Duodenal mucosa (tissue), 2 donors: ENCODE results near the gene IGHMBP2.

ENCODE experiments used
- H3K27ac ChIP-seq: one replicate; pipeline ENCODE4 v1.7.0; 2013; ENCODE audit warnings: low read depth, low read length
- H3K27me3 ChIP-seq, 2 donors: one replicate each; pipeline ENCODE4 v1.7.0; 2013; ENCODE audit warnings: low read length in 2 of 2, control low read depth in 1 of 2; ENCODE audit not compliant: insufficient read depth in 2 of 2, control insufficient read depth in 1 of 2
- H3K36me3 ChIP-seq, 2 donors: one replicate each; pipeline ENCODE4 v1.7.0; 2013; ENCODE audit warnings: low read length in 2 of 2, control low read depth in 1 of 2; ENCODE audit not compliant: insufficient read depth in 2 of 2, control insufficient read depth in 1 of 2
- H3K4me1 ChIP-seq, 2 donors: one replicate each; pipeline ENCODE4 v1.7.0; 2013; ENCODE audit warnings: low read length in 2 of 2, control low read depth in 1 of 2; ENCODE audit not compliant: insufficient read depth in 2 of 2, control insufficient read depth in 1 of 2
- H3K4me3 ChIP-seq, 2 donors: one replicate each; pipeline ENCODE4 v1.7.0; 2013; ENCODE audit warnings: low read length in 2 of 2, low read depth in 1 of 2
- H3K9ac ChIP-seq, 2 donors: one replicate each; pipeline ENCODE4 v1.7.0; 2013; ENCODE audit warnings: low read length in 2 of 2, low read depth in 1 of 2
- H3K9me3 ChIP-seq, 2 donors: one replicate each; pipeline ENCODE4 v1.7.0; 2013; ENCODE audit warnings: low read length in 2 of 2, control low read depth in 1 of 2; ENCODE audit not compliant: control insufficient read depth in 1 of 2

IGHMBP2 gene

GRCh38 chr11:68961245-68961644, 57.6 kb downstream of the IGHMBP2 start:
- H3K27me3 ChIP-seq, result no peaks in the 10 kb centered on the region
- no peak overlapping the region for H3K27ac ChIP-seq
- no peaks in the 10 kb centered on the region for H3K36me3 ChIP-seq
- H3K4me3 ChIP-seq, result no peak overlapping the region
- H3K9ac ChIP-seq, result no peak overlapping the region
- no peaks in the 10 kb centered on the region for H3K4me1 ChIP-seq
- H3K9me3 ChIP-seq, result no peaks in the 10 kb centered on the region

GRCh38 chr11:68962527-68963250, 59.0 kb downstream of the IGHMBP2 start:
- no peaks in the 10 kb centered on the region for H3K36me3 ChIP-seq
- no peaks in the 10 kb centered on the region for H3K27me3 ChIP-seq
- H3K27ac ChIP-seq, result no peak overlapping the region
- H3K9me3 ChIP-seq, result no peaks in the 10 kb centered on the region
- H3K9ac ChIP-seq, result no peak overlapping the region
- H3K4me3 ChIP-seq, result no peak overlapping the region
- H3K4me1 ChIP-seq, result no peaks in the 10 kb centered on the region

DNA sequence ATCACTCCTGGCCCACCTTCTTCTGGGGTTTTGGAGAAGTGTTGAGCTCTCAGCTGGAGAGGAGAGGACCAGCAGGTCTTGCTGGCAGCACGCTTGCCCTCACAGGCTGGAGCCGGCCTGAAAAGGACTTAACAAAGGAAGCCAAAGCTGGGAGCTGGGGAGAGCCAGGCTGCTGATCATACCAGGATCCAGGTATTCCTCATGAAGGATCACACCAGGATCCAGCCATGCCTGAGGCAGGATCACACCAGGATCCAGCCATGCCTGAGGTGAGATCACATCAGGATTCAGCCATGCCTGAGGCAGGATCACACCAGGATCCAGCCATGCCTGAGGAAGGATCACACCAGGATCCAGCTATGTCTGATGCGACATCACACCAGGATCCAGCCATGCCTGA, 60.1 kb downstream of the IGHMBP2 start:
- Histone ChIP-seq H3K27ac (no peak overlapping the region), H3K36me3 (no peaks in the 10 kb centered on the region), H3K4me1 (no peaks in the 10 kb centered on the region), H3K9me3 (no peaks in the 10 kb centered on the region), H3K9ac (no peak overlapping the region), H3K4me3 (no peak overlapping the region), H3K27me3 (peaks cover 0 to 4% of the 10 kb centered on the region in 2 donors)

DNA sequence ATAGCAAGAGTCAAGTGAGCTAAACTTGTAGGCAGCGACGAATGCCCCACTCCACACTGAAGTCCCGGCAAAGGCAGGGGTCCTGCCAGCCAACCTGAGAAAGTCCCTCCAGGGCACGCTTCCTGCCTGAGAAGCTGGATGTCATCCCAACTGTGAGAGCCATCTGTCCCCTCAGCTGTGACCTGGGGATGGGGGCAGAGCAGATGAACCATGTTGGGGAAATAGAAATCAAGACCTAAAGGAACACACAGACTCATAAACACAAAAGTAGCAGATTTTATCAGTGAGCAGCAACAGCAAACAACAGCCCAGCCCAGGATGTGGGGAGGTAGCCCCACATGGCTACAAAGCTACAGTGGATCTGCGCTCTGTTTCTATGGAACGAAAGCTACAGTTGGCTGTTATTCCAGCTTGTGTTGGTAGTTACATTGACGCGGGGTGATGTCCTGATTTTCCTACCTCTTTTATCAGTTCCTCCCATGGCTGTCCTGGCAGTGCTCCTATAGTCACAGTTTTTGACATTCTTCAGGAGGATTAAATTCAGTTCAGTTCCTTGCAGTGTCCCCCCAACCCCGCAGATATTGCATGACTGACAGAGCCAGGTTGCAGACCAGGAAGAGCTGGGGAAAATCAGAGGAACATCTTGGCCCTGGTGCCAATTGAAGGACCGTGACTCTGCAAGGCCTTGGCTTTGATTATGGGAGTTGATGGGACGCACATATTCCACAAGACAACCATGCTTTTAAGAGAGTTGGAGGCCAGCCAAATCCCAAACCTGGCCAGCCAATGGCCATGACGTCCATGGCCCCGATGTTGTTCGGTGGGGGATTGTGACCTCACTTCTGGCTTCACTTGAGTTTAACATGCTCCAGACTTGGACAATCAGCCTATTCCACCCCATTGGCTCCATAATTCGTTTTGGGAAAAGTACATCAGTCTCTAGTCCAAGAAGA, 62.5 kb downstream of the IGHMBP2 start:
- Histone ChIP-seq H3K4me3 (no peak overlapping the region), H3K27ac (no peak overlapping the region), H3K9ac (no peak overlapping the region), H3K36me3 (no peaks in the 10 kb centered on the region), H3K9me3 (no peaks in the 10 kb centered on the region), H3K4me1 (no peaks in the 10 kb centered on the region), H3K27me3 (peaks cover 0 to 8% of the 10 kb centered on the region in 2 donors)

DNA sequence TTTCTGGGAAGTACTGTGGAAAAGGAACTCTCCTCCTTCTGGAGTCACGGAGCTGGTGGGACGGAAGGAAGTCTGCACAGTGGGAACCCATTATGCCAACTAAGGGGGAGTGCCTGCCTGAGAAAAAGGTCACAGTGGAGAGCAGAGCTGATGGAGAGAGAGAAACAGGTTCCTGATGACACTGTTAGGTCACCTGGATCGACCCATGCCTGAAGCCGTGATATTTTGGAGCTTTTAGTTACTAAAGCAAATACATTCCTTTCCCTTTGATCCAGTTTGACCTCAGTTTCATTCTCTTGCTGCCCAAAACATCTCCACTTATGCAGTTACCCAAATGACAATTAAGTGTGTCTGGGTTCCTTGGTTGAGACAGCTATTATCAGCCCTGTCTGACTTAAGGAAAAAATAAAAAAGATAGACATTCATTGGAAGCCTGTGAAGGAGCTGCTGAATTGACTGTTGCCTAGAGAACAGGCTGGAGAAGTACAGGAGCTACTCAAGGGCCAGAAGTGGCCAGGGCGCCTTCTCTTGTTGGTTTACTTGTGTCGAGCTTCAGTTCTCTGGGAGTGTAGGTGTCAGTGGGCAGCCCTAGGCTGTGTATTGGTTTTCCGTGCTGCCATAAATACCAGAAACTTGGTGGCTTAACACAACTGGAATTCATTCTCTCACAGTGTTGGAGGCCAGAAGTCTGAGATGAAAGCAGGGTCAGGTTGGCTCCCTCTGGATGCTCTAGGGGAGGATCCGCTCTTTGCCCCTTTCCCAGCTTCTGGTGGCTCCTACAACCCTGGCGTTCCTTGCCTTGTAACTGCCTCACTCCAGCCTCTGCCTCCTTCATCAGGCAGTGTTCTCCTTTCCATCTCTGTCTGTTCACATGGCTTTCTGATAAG, 63.4 kb downstream of the IGHMBP2 start:
- Histone ChIP-seq H3K4me3 (no peak overlapping the region), H3K36me3 (no peaks in the 10 kb centered on the region), H3K27me3 (peaks cover 0 to 8% of the 10 kb centered on the region in 2 donors), H3K4me1 (no peaks in the 10 kb centered on the region), H3K9ac (no peak overlapping the region), H3K27ac (no peak overlapping the region), H3K9me3 (no peaks in the 10 kb centered on the region)

DNA sequence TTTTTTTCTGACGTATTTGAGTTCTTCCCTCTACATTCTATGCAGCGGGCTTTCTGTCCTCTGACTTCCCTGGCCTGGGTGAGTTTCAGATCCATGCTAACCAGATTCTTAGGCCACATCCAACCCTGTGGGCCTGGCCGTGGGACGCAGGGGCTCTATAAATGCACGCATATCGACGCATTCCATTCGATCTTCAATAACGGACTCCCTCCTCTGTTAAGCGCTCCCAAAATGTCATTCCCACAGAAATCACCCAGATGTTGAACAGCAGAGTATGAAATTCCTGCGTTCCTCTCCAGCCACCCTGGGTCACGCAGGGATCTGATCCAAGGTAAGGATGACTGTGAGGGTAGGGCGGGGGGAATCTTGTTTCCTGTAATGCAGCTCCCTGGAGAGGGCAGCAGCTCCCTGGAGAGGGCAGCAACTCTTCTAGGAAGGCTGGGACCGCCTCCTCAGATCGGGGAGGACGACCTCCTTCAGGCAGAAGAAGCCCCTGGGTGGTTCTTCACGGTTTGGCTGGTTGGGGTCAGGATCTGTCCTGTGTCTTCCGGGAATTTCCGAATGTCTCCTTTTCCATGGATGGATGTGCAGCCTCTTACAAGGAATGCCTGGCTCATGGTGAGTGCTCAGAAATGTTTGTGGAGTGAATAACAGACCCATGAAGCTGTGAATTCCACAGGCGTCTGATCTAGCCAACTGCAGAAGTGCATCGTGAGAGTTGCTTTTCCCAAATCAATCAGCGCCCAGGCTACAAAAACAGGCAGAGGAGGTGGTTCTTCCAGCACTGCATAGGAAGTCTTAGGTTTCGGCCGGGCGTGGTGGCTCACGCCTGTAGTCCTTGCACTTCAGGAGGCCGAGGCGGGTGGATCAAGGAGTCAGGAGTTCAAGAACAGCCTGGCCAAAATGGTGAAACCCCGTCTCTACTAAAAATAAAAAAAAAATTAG, 64.9 kb downstream of the IGHMBP2 start:
- peaks cover 0 to 8% of the 10 kb centered on the region in 2 donors for H3K27me3 ChIP-seq
- H3K4me3 ChIP-seq, result no peak overlapping the region
- no peak overlapping the region for H3K9ac ChIP-seq
- H3K9me3 ChIP-seq, result no peaks in the 10 kb centered on the region
- H3K36me3 ChIP-seq, result no peaks in the 10 kb centered on the region
- no peak overlapping the region for H3K27ac ChIP-seq
- no peaks in the 10 kb centered on the region for H3K4me1 ChIP-seq

DNA sequence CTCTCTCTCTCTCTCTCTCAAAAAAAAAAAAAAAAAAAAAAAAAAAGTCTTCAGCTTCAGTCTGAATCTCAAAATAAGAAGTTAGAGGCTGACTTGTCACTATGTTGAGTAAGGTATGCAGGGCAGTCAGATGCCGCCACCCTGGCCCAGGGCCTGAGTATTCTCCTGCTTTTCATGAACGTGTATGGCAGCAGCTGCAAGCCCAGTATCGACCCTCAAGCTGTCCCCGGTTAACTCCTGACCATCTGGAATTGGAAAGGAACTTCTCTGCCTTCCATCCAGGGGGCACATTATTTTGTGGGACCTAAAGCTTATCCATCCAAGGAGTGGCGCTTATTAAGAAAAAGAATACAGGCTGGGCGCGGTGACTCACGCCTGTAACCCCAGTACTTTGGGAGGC, 65.7 kb downstream of the IGHMBP2 start:
- no peak overlapping the region for H3K4me3 ChIP-seq
- peaks cover 0 to 8% of the 10 kb centered on the region in 2 donors for H3K27me3 ChIP-seq
- H3K4me1 ChIP-seq, result no peaks in the 10 kb centered on the region
- no peaks in the 10 kb centered on the region for H3K9me3 ChIP-seq
- H3K9ac ChIP-seq, result no peak overlapping the region
- no peaks in the 10 kb centered on the region for H3K36me3 ChIP-seq
- no peak overlapping the region for H3K27ac ChIP-seq

DNA sequence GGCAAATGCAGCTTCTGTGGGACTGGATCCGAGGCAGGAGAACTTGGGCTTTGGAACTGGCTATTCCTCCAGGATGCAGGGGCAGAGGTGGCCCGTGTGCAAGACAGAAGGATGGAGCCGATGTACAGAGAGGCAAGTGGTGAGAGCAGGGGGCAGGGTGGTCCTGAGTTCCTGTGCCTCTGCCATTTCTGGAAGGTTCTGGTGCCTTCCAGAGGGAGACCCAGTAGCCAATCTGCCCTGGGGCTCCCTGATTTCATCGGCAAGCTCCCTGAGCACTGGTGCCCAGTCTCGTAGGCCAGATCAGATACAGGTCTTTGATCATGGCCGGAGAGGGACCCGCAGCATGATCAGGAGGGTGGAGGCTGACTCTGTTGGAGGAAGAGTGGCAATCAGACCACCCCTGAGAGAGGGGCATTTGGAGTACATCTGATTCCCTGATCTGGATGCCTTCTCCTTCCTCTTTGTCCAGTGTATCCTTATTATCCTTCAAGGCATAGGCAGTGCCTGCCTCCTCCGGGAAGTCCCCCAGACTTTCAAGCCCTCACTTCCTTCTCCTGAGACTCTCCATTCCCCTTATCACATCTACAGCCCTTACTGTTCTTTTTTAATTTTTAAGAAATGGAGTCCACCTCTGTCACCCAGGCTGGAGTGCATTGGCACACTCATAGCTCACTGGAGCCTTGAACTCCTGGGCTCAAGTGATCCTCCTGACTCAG, 67.4 kb downstream of the IGHMBP2 start:
- Histone ChIP-seq H3K36me3 (no peaks in the 10 kb centered on the region), H3K4me3 (no peak overlapping the region), H3K4me1 (no peaks in the 10 kb centered on the region)

GRCh38 chr11:68973219-68973618, 69.5 kb downstream of the IGHMBP2 start:
- H3K4me3 ChIP-seq, result no peak overlapping the region
- no peak overlapping the region for H3K9ac ChIP-seq
- no peaks in the 10 kb centered on the region for H3K36me3 ChIP-seq
- no peak overlapping the region for H3K27ac ChIP-seq
- H3K27me3 ChIP-seq, result peaks cover 0 to 8% of the 10 kb centered on the region in 2 donors
- no peaks in the 10 kb centered on the region for H3K9me3 ChIP-seq
- no peaks in the 10 kb centered on the region for H3K4me1 ChIP-seq

More for the DNA sequence above, 67.4 kb downstream of the IGHMBP2 start:
- no peak overlapping the region for H3K9ac ChIP-seq
- H3K27ac ChIP-seq, result no peak overlapping the region
- no peaks in the 10 kb centered on the region for H3K9me3 ChIP-seq
- H3K27me3 ChIP-seq, result peaks cover 0 to 8% of the 10 kb centered on the region in 2 donors
